Mucosa of stomach (tissue), 1 donor: ENCODE measurements around the gene EIF1.

Experiments
- H3K27me3 ChIP-seq: one replicate; pipeline ENCODE4 v1.7.0; 2013; ENCODE audit warnings: mild to moderate bottlenecking, low read length; ENCODE audit not compliant: control insufficient read depth, insufficient read depth
- H3K36me3 ChIP-seq: one replicate; pipeline ENCODE4 v1.7.0; 2013; ENCODE audit warnings: low read length; ENCODE audit not compliant: control insufficient read depth, insufficient read depth
- H3K4me1 ChIP-seq: one replicate; pipeline ENCODE4 v1.7.0; 2013; ENCODE audit warnings: mild to moderate bottlenecking, low read length; ENCODE audit not compliant: control insufficient read depth, insufficient read depth
- H3K4me3 ChIP-seq: one replicate; pipeline ENCODE4 v1.7.0; 2013; ENCODE audit warnings: low read length
- H3K9ac ChIP-seq: one replicate; pipeline ENCODE4 v1.7.0; 2013; ENCODE audit warnings: mild to moderate bottlenecking, low read length, moderate library complexity
- H3K9me3 ChIP-seq: one replicate; pipeline ENCODE4 v1.7.0; 2013; ENCODE audit warnings: mild to moderate bottlenecking, low read length, moderate library complexity; ENCODE audit not compliant: control insufficient read depth
- donor health status: Pancreatic carcinoma.

Gene EIF1

DNA sequence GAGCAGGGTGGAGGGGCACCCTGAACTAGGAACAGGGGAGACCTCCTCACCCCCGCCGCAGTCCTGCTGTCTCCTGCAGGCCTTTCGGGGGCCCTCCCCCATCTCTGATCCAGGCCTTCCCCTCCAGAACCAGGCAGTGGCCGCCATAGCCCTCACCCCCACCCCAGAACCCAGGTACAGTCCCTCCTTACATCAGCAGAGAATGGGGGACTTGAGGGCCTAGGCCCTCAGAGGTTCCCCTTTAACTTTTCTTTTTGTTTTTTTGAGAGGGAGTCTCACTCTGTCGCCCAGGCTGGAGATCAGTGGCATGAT, 50.1 kb downstream of the EIF1 start:
- Histone ChIP-seq H3K9ac (no peak overlapping the region), H3K9me3 (no peaks in the 10 kb centered on the region), H3K27me3 (peaks cover 39% of the 10 kb centered on the region), H3K4me3 (no peak overlapping the region), H3K36me3 (no peaks in the 10 kb centered on the region), H3K4me1 (peaks cover 20% of the 10 kb centered on the region)

GRCh38 chr17:41739661-41740352, 51.1 kb downstream of the EIF1 start:
- no peaks in the 10 kb centered on the region for H3K36me3 ChIP-seq
- H3K9ac ChIP-seq, result no peak overlapping the region
- no peaks in the 10 kb centered on the region for H3K9me3 ChIP-seq
- peaks cover 10% of the 10 kb centered on the region for H3K4me1 ChIP-seq
- H3K4me3 ChIP-seq, result no peak overlapping the region
- peaks cover 29% of the 10 kb centered on the region for H3K27me3 ChIP-seq

DNA sequence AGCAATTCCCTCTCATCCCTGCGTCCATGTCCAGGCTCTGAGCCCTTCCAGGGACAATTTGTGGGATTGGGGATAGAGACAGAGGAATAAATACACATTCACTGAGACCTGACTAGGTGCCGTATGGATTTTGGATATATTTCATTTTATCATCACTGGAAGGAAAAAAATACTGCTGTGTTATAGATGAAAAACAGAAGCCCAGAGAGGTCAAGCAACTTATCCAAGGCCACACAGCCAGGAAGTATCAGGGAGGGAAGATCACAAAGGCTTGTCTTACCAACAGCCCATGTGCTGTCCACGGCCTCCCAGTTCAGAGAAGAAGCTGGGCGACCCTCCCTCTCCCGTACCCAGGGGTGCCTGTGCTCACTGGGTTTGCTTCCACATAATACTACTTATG, 51.8 kb downstream of the EIF1 start:
- H3K27me3 ChIP-seq, result peaks cover 22% of the 10 kb centered on the region
- H3K9ac ChIP-seq, result no peak overlapping the region
- H3K9me3 ChIP-seq, result no peaks in the 10 kb centered on the region
- no peaks in the 10 kb centered on the region for H3K36me3 ChIP-seq
- peaks cover 9% of the 10 kb centered on the region for H3K4me1 ChIP-seq
- H3K4me3 ChIP-seq, result no peak overlapping the region

GRCh38 chr17:41741709-41742108, 53.0 kb downstream of the EIF1 start:
- no peaks in the 10 kb centered on the region for H3K9me3 ChIP-seq
- no peak overlapping the region for H3K4me3 ChIP-seq
- H3K27me3 ChIP-seq, result peaks cover 10% of the 10 kb centered on the region
- no peaks in the 10 kb centered on the region for H3K36me3 ChIP-seq
- no peak overlapping the region for H3K9ac ChIP-seq
- peaks cover 9% of the 10 kb centered on the region for H3K4me1 ChIP-seq
